H1 (cell line): ENCODE results near the gene NUP98. TPM values are rescaled to one million over a fixed set of nuclear protein-coding genes. Genes with fewer than 3 reads are reported as not detected.

Experiments used
- CTCF ChIA-PET: fragments of 300-600 bp; sonication (Branson Sonifier 250); formaldehyde crosslinking; loops from one replicate; lab custom pipeline; 2021; ENCODE audit not compliant: partially characterized antibody; lab: Charles Lee
- POLR2A ChIA-PET: fragments of 300-600 bp; sonication (Branson Sonifier 250); formaldehyde crosslinking; loops from one replicate; lab custom pipeline; 2021; ENCODE audit warnings: inconsistent platforms; ENCODE audit not compliant: partially characterized antibody; lab: Charles Lee
- DNase-seq, 2 experiments: peaks; one replicate each; pipeline versions ENCODE4 v3.0.0 to v3.0.0-alpha.2; 2010 to 2022; ENCODE audit warnings: low spot score in 2 of 2, low read depth in 1 of 2, mixed read lengths in 1 of 2
- FAIRE-seq: peaks from 2 replicates; lab custom pipeline; 2011; peaks lifted over from hg19 to GRCh38; lab: Jason Lieb, UNC
- H2AFZ ChIP-seq: 2 replicates; pipeline ENCODE4 v1.8.1; 2012; ENCODE audit warnings: low read length, inconsistent platforms
- H2AK5ac ChIP-seq: 2 replicates; pipeline ENCODE4 v1.6.1; 2013; ENCODE audit warnings: low read depth, low read length
- H2BK120ac ChIP-seq: replicated peaks from 2 replicates; pipeline ENCODE3; 2013; ENCODE audit warnings: low read depth, low read length, inconsistent platforms
- H2BK12ac ChIP-seq: 2 replicates; pipeline ENCODE4 v1.6.1; 2013; ENCODE audit warnings: low read depth, low read length
- H2BK15ac ChIP-seq: 2 replicates; pipeline ENCODE4 v1.6.1; 2013; ENCODE audit warnings: low read length
- H2BK20ac ChIP-seq: 2 replicates; pipeline ENCODE4 v1.6.1; 2013; ENCODE audit warnings: low read length
- H2BK5ac ChIP-seq: 2 replicates; pipeline ENCODE4 v1.6.1; 2013; ENCODE audit warnings: low read depth, low read length
- H3K14ac ChIP-seq: 2 replicates; pipeline ENCODE4 v1.6.1; 2013; ENCODE audit warnings: inconsistent platforms; ENCODE audit not compliant: insufficient read length
- H3K18ac ChIP-seq: 2 replicates; pipeline ENCODE4 v1.6.1; 2013; ENCODE audit warnings: low read length; ENCODE audit errors: extremely low read depth
- H3K23ac ChIP-seq: 2 replicates; pipeline ENCODE4 v1.6.1; 2013; ENCODE audit warnings: inconsistent platforms; ENCODE audit not compliant: insufficient read length
- H3K23me2 ChIP-seq: 2 replicates; pipeline ENCODE4 v1.6.1; 2013; ENCODE audit warnings: low read depth, low read length
- H3K27ac ChIP-seq: 2 replicates; pipeline ENCODE4 v1.6.1; 2011; ENCODE audit warnings: low read depth, low read length, inconsistent platforms
- H3K27me3 ChIP-seq, 4 experiments: replicated peaks in 1 of 4; 1 replicate in 1 of 4; 2 replicates in 3 of 4; pipeline versions ENCODE4 v1.6.1 to v1.8.1; 2011 to 2013; ENCODE audit warnings: low read length in 3 of 4, mild to moderate bottlenecking in 3 of 4, inconsistent platforms in 2 of 4, mixed read lengths in 2 of 4, moderate library complexity in 1 of 4; ENCODE audit not compliant: control insufficient read depth in 3 of 4, insufficient read depth in 3 of 4; ENCODE audit errors: extremely low read depth in 1 of 4
- H3K36me3 ChIP-seq, 4 experiments: 2 replicates each; pipeline versions ENCODE4 v1.6.1 to v1.8.1; 2011 to 2013; ENCODE audit warnings: mild to moderate bottlenecking in 4 of 4, low read length in 3 of 4, moderate library complexity in 2 of 4, control low read depth in 1 of 4, inconsistent platforms in 1 of 4; ENCODE audit not compliant: insufficient read depth in 4 of 4, control insufficient read depth in 2 of 4
- H3K4ac ChIP-seq: replicated peaks from 2 replicates; pipeline ENCODE3; 2013; ENCODE audit warnings: low read length, low read depth, mixed read lengths, inconsistent platforms; ENCODE audit not compliant: insufficient read length
- H3K4me1 ChIP-seq, 4 experiments: replicated peaks in 1 of 4; 1 replicate in 1 of 4; 2 replicates in 3 of 4; pipeline versions ENCODE4 v1.6.1 to v1.8.1; 2011 to 2013; ENCODE audit warnings: low read length in 3 of 4, inconsistent platforms in 2 of 4, mixed read lengths in 1 of 4; ENCODE audit not compliant: insufficient read depth in 4 of 4, control insufficient read depth in 3 of 4
- H3K4me2 ChIP-seq, 2 experiments: 2 replicates each; pipeline versions ENCODE4 v1.6.1 to v1.8.1; 2011 to 2013; ENCODE audit warnings: low read depth in 2 of 2, low read length in 2 of 2, control low read depth in 1 of 2, inconsistent platforms in 1 of 2, mild to moderate bottlenecking in 1 of 2; ENCODE audit not compliant: insufficient read depth in 1 of 2
- H3K4me3 ChIP-seq, 4 experiments: fragments of 200-600, 300-600 bp in 1 of 4; sonication (generic), shearing (Covaris generic), sonication (Bioruptor Twin) in 1 of 4; 2 replicates each; pipeline versions ENCODE4 v1.5.1 to v1.8.1; 2011 to 2016; ENCODE audit warnings: low read length in 4 of 4, low read depth in 3 of 4, control low read depth in 2 of 4, inconsistent platforms in 2 of 4, mild to moderate bottlenecking in 2 of 4, mixed read lengths in 1 of 4, moderate library complexity in 1 of 4; ENCODE audit not compliant: insufficient read depth in 2 of 4; ENCODE audit errors: extremely low read depth in 1 of 4
- H3K56ac ChIP-seq: replicated peaks from 2 replicates; pipeline ENCODE3; 2013; ENCODE audit warnings: low read depth, mild to moderate bottlenecking, mixed read lengths, low read length, inconsistent platforms; ENCODE audit not compliant: insufficient read length
- H3K79me1 ChIP-seq: 2 replicates; pipeline ENCODE4 v1.6.1; 2013; ENCODE audit warnings: low read depth, low read length, control low read depth
- H3K79me2 ChIP-seq, 2 experiments: 2 replicates each; pipeline versions ENCODE4 v1.6.1 to v1.8.1; 2012 to 2013; ENCODE audit warnings: low read length in 2 of 2, mild to moderate bottlenecking in 2 of 2, inconsistent platforms in 1 of 2; ENCODE audit not compliant: insufficient read depth in 2 of 2, control insufficient read depth in 1 of 2
- H3K9ac ChIP-seq, 4 experiments: replicated peaks in 1 of 4; 1 replicate in 1 of 4; 2 replicates in 3 of 4; pipeline versions ENCODE4 v1.6.1 to v1.8.1; 2011 to 2013; ENCODE audit warnings: low read depth in 3 of 4, low read length in 3 of 4, control low read depth in 2 of 4, mild to moderate bottlenecking in 2 of 4, moderate library complexity in 2 of 4, inconsistent platforms in 1 of 4; ENCODE audit errors: extremely low read depth in 1 of 4
- H3K9me3 ChIP-seq, 2 experiments: 2 replicates each; pipeline versions ENCODE4 v1.6.1 to v1.8.1; 2012 to 2013; ENCODE audit warnings: mild to moderate bottlenecking in 2 of 2, moderate library complexity in 2 of 2, control low read depth in 1 of 2, inconsistent platforms in 1 of 2, low read depth in 1 of 2, low read length in 1 of 2, mixed read lengths in 1 of 2; ENCODE audit not compliant: insufficient read depth in 2 of 2
- H4K20me1 ChIP-seq, 2 experiments: replicated peaks in 1 of 2; 2 replicates each; pipeline versions ENCODE3 to v1.8.1; 2011 to 2013; ENCODE audit warnings: inconsistent platforms in 2 of 2, low read length in 2 of 2, mild to moderate bottlenecking in 1 of 2; ENCODE audit not compliant: insufficient read depth in 2 of 2, control insufficient read depth in 1 of 2
- H4K5ac ChIP-seq: 2 replicates; pipeline ENCODE4 v1.6.1; 2013; ENCODE audit warnings: low read length, low read depth, mixed read lengths, inconsistent platforms; ENCODE audit not compliant: insufficient read length
- H4K8ac ChIP-seq: 2 replicates; pipeline ENCODE4 v1.8.0; 2013; ENCODE audit warnings: mild to moderate bottlenecking, moderate library complexity, low read length, inconsistent platforms; ENCODE audit not compliant: insufficient read depth; ENCODE audit errors: extremely low read depth
- H4K91ac ChIP-seq: replicated peaks from 2 replicates; pipeline ENCODE3; 2013; ENCODE audit warnings: low read length, mixed read lengths, inconsistent platforms; ENCODE audit not compliant: insufficient read length
- YY1 ChIP-seq: IDR thresholded peaks from 2 replicates; pipeline ENCODE4 v1.6.1; 2011; ENCODE audit warnings: low read depth, mild to moderate bottlenecking, low read length
- WGBS, 2 experiments: shearing (Covaris generic) in 1 of 2; methylation state at CpG; one replicate each; pipeline versions ENCODE4 v1.1.6 to v1.1.7; 2013 to 2015; ENCODE audit warnings: low lambda C conversion rate in 2 of 2, mixed read lengths in 2 of 2, inconsistent platforms in 1 of 2, low coverage in 1 of 2, missing lambda C conversion rate in 1 of 2; ENCODE audit not compliant: insufficient replicate concordance in 2 of 2, insufficient coverage in 1 of 2, insufficient read length in 1 of 2; ENCODE audit errors: extremely low coverage in 1 of 2, missing lambda C conversion rate in 1 of 2; 5-methylcytosine and 5-hydroxymethylcytosine counted together
- polyA plus RNA-seq, 7 experiments: library from polyadenylated mRNA; depleted of rRNA in 3 of 7; stranded (reverse) in 5 of 7; unstranded in 2 of 7; fragments of >200 nt in 5 of 7; fragments of 200-250 nt in 2 of 7; gene quantifications; 1 replicate in 5 of 7; 2 replicates in 1 of 7; 4 replicates in 1 of 7; pipeline versions ENCODE4 v1.2.1 to v1.2.3, GENCODE V29; 2011 to 2013; ENCODE audit warnings: missing spikeins in 2 of 7, mixed read lengths in 2 of 7
- total RNA-seq: library from RNA; stranded (reverse); fragmentation: NEBNext Ultra II Directional; extraction: Animal tissue kit (Norgen Biotek cat#: 25700); gene quantifications from 2 replicates; pipeline ENCODE4 v1.2.1, GENCODE V29; 2021

NUP98 gene
- total and polyA plus RNA-seq, 2 of the 8 experiments (the other 6 are each of a cell fraction or from before 2014, with no cell fraction given), result 98.6 to 261 TPM

GRCh38 chr11:3817181-3817800, 19.9 kb upstream of the NUP98 start:
- 86% methylated on average over 10 of the region's 10 CpGs; no CpG with 5 or more reads in 1 of the 2 experiments for WGBS, 2 experiments
- Histone ChIP-seq H3K79me1 (no peaks in the 10 kb centered on the region; the same call in 1 of the 2 replicates), H3K9ac (no peak overlapping the region), H3K4me1 (no peaks in the 10 kb centered on the region; a peak in 1 of 7 replicates), H3K23ac (no peak overlapping the region), H3K27ac (no peak overlapping the region), H3K9me3 (no peaks in the 10 kb centered on the region), H3K14ac (no peak overlapping the region), H3K79me2 (peaks cover 0 to 3% of the 10 kb centered on the region in 2 experiments; a peak in 1 of 4 replicates), H3K18ac (no peak overlapping the region), H4K91ac (no peak overlapping the region), H3K56ac (no peak overlapping the region), H2BK5ac (no peak overlapping the region), H3K23me2 (no peaks in the 10 kb centered on the region; the same call in 1 of the 2 replicates), H3K4me3 (no peak overlapping the region), H2BK15ac (no peak overlapping the region), H2BK20ac (no peak overlapping the region), H3K4me2 (no peak overlapping the region), H4K8ac (no peak overlapping the region; the same call in 1 of the 2 replicates), H2AK5ac (no peak overlapping the region), H2BK12ac (no peak overlapping the region), H4K20me1 (peaks cover 2% of the 10 kb centered on the region in 2 experiments), H3K4ac (no peak overlapping the region), H3K27me3 (no peaks in the 10 kb centered on the region), H3K36me3 (peaks cover 0 to 4% (median 1%) of the 10 kb centered on the region in 4 experiments; a peak in 1 of 8 replicates), H2BK120ac (no peak overlapping the region), H2AFZ (no peak overlapping the region), H4K5ac (no peak overlapping the region)
- CTCF ChIA-PET, result interaction anchor here (0.9 to 5.6 kb wide), 5 partner anchors 8 to 142 kb away, joined by 3 to 61 read pairs (median 6); partner anchors contain the start of gene PGAP2
- no peak for TF ChIP-seq YY1
- DNase-seq (no peak), FAIRE-seq (no peak)
- POLR2A ChIA-PET, result interaction anchor here (0.6 to 3.9 kb wide), 5 partner anchors 8 to 222 kb away, joined by 3 to 32 read pairs (median 3); partner anchors contain the start of gene PGAP2
